ENCODE data around the gene POLDIP2.

Gene POLDIP2

GRCh38 chr17:28384281-28385036, 27.1 kb upstream of the POLDIP2 start:
- H2AFZ ChIP-seq (ENCODE audit: low read length): peak overlapping the region; percentile 91
- peak overlapping the region; percentile 83 for H3K4me3 ChIP-seq (ENCODE audit: low read length, poor library complexity, severe bottlenecking)
- H3K4me2 ChIP-seq (ENCODE audit: low read depth, low read length, poor library complexity, severe bottlenecking): peak overlapping the region; percentile 78
- peaks cover 13% of the 10 kb centered on the region for H3K4me1 ChIP-seq (ENCODE audit: insufficient read depth, low read length, poor library complexity, severe bottlenecking)
- H3F3A ChIP-seq (ENCODE audit: low read depth): no peaks in the 10 kb centered on the region
- TF ChIP-seq EZH2phosphoT487 (IDR thresholded peaks at IDR 0.05; ENCODE audit: borderline replicate concordance): no peak
- no peak for TF ChIP-seq CTCF (conservative IDR thresholded peaks at IDR 0.05; ENCODE audit: low read length)
- peak overlapping the region; percentile 77 for H3K9ac ChIP-seq (ENCODE audit: low read depth, low read length, poor library complexity, severe bottlenecking)
- no peaks in the 10 kb centered on the region for H3K9me3 ChIP-seq (ENCODE audit: insufficient read depth, low read depth, low read length)
- H3K27me3 ChIP-seq (ENCODE audit: insufficient read depth, low read length, poor library complexity, severe bottlenecking): no peaks in the 10 kb centered on the region
- no peaks in the 10 kb centered on the region for H3K9me2 ChIP-seq (replicated peaks; ENCODE audit: low read depth, low read length)
- H3K79me2 ChIP-seq (ENCODE audit: insufficient read depth, low read length): no peaks in the 10 kb centered on the region
- no peaks in the 10 kb centered on the region for H3K36me3 ChIP-seq (ENCODE audit: insufficient read depth, low read length)
- H4K20me1 ChIP-seq (ENCODE audit: insufficient read depth, low read length, poor library complexity, severe bottlenecking): no peaks in the 10 kb centered on the region

- Histone ChIP-seq H3K4me3 (ENCODE audit: low read length, poor library complexity, severe bottlenecking) (no peak overlapping the region), H3K9ac (ENCODE audit: low read depth, low read length, poor library complexity, severe bottlenecking) (no peak overlapping the region), H3K9me3 (ENCODE audit: insufficient read depth, low read depth, low read length) (no peaks in the 10 kb centered on the region), H3K9me2 (replicated peaks; ENCODE audit: low read depth, low read length) (no peaks in the 10 kb centered on the region), H3K27me3 (ENCODE audit: insufficient read depth, low read length, poor library complexity, severe bottlenecking) (no peaks in the 10 kb centered on the region), H3K79me2 (ENCODE audit: insufficient read depth, low read length) (no peaks in the 10 kb centered on the region), H3K4me1 (ENCODE audit: insufficient read depth, low read length, poor library complexity, severe bottlenecking) (peaks cover 13% of the 10 kb centered on the region), H3K4me2 (ENCODE audit: low read depth, low read length, poor library complexity, severe bottlenecking) (no peak overlapping the region), H3K36me3 (ENCODE audit: insufficient read depth, low read length) (no peaks in the 10 kb centered on the region), H4K20me1 (ENCODE audit: insufficient read depth, low read length, poor library complexity, severe bottlenecking) (no peaks in the 10 kb centered on the region), H3F3A (ENCODE audit: low read depth) (no peaks in the 10 kb centered on the region), H2AFZ (ENCODE audit: low read length) (no peak overlapping the region)
- no peak for TF ChIP-seq CTCF (conservative IDR thresholded peaks at IDR 0.05; ENCODE audit: low read length)
- no peak for TF ChIP-seq EZH2phosphoT487 (IDR thresholded peaks at IDR 0.05; ENCODE audit: borderline replicate concordance)
Observed at GRCh38 chr17:28381141-28381825, 24.0 kb upstream of the POLDIP2 start.

GRCh38 chr17:28379814-28380801, 22.8 kb upstream of the POLDIP2 start:
- H3K27me3 ChIP-seq (ENCODE audit: insufficient read depth, low read length, poor library complexity, severe bottlenecking): no peaks in the 10 kb centered on the region
- H3F3A ChIP-seq (ENCODE audit: low read depth): no peaks in the 10 kb centered on the region
- H3K79me2 ChIP-seq (ENCODE audit: insufficient read depth, low read length): no peaks in the 10 kb centered on the region
- no peak overlapping the region for H3K9ac ChIP-seq (ENCODE audit: low read depth, low read length, poor library complexity, severe bottlenecking)
- H3K4me2 ChIP-seq (ENCODE audit: low read depth, low read length, poor library complexity, severe bottlenecking): no peak overlapping the region
- no peaks in the 10 kb centered on the region for H3K36me3 ChIP-seq (ENCODE audit: insufficient read depth, low read length)
- TF ChIP-seq CTCF (conservative IDR thresholded peaks at IDR 0.05; ENCODE audit: low read length) (no peak), EZH2phosphoT487 (IDR thresholded peaks at IDR 0.05; ENCODE audit: borderline replicate concordance) (no peak)
- H3K4me3 ChIP-seq (ENCODE audit: low read length, poor library complexity, severe bottlenecking): no peak overlapping the region
- no peaks in the 10 kb centered on the region for H4K20me1 ChIP-seq (ENCODE audit: insufficient read depth, low read length, poor library complexity, severe bottlenecking)
- H3K9me3 ChIP-seq (ENCODE audit: insufficient read depth, low read depth, low read length): no peaks in the 10 kb centered on the region
- no peaks in the 10 kb centered on the region for H3K9me2 ChIP-seq (replicated peaks; ENCODE audit: low read depth, low read length)
- H3K4me1 ChIP-seq (ENCODE audit: insufficient read depth, low read length, poor library complexity, severe bottlenecking): peaks cover 3% of the 10 kb centered on the region
- H2AFZ ChIP-seq (ENCODE audit: low read length): no peak overlapping the region
